ENCODE data around the gene PCNA. TPM values are rescaled to one million over a fixed set of nuclear protein-coding genes. Genes with fewer than 3 reads are reported as not detected.
A peak's percentile ranks its signal among the peaks of the same experiment; 100 is the strongest.

The PCNA gene
- total RNA-seq, 2 donors from 2014 or later: 168 to 169 TPM

GRCh38 chr20:5067877-5068645 lies 51.7 kb downstream of the PCNA start:
- H3K4me1 ChIP-seq (ENCODE audit: control insufficient read depth, insufficient read depth, low read length): no peaks in the 10 kb centered on the region
- no peak overlapping the region for H3K27ac ChIP-seq (ENCODE audit: low read depth, low read length)
- no peaks in the 10 kb centered on the region for H3K36me3 ChIP-seq (ENCODE audit: control insufficient read depth, insufficient read depth, low read length)
- H3K9me3 ChIP-seq (ENCODE audit: control insufficient read depth, low read length): no peaks in the 10 kb centered on the region
- H3K4me3 ChIP-seq (ENCODE audit: low read length): no peak overlapping the region
- no peaks in the 10 kb centered on the region for H3K36me3 Mint-ChIP-seq (ENCODE audit: low read depth)
- peaks cover 7% of the 10 kb centered on the region for H3K4me1 Mint-ChIP-seq
- no peaks in the 10 kb centered on the region for H3K27me3 Mint-ChIP-seq (ENCODE audit: insufficient read depth)
- no peaks in the 10 kb centered on the region for H3K9me3 Mint-ChIP-seq
- no peak overlapping the region for H3K4me3 Mint-ChIP-seq
- no peak for DNase-seq
- WGBS, 2 experiments (ENCODE audit: insufficient coverage in 1 of 2, insufficient read length in 1 of 2): 85 to 93% methylated on average over 6 to 8 of the region's 9 CpGs
- H3K27ac Mint-ChIP-seq: no peak overlapping the region
- H3K27me3 ChIP-seq (ENCODE audit: control insufficient read depth, insufficient read depth, low read length, poor library complexity, severe bottlenecking): no peaks in the 10 kb centered on the region
- no peak for TF ChIP-seq CTCF (conservative IDR thresholded peaks at IDR 0.05)
- H3K9ac ChIP-seq (ENCODE audit: extremely low read depth, low read length, poor library complexity, severe bottlenecking): no peak overlapping the region

GRCh38 chr20:5065879-5066383 lies 53.8 kb downstream of the PCNA start:
- no peak overlapping the region for H3K4me3 Mint-ChIP-seq
- no peaks in the 10 kb centered on the region for H3K9me3 Mint-ChIP-seq
- TF ChIP-seq CTCF (conservative IDR thresholded peaks at IDR 0.05): no peak

GRCh38 chr20:5065166-5065878 lies 54.4 kb downstream of the PCNA start:
- no peaks in the 10 kb centered on the region for H3K4me1 ChIP-seq (ENCODE audit: control insufficient read depth, insufficient read depth, low read length)
- Mint-ChIP-seq H3K9me3 (no peaks in the 10 kb centered on the region), H3K27ac (peak overlapping the region; percentile 66), H3K27me3 (ENCODE audit: insufficient read depth) (no peaks in the 10 kb centered on the region), H3K36me3 (ENCODE audit: low read depth) (no peaks in the 10 kb centered on the region), H3K4me3 (no peak overlapping the region), H3K4me1 (peaks cover 13% of the 10 kb centered on the region)
- 86 to 89% methylated on average over 7 of the region's 7 CpGs for WGBS, 2 experiments (ENCODE audit: insufficient coverage in 1 of 2, insufficient read length in 1 of 2)
- no peak overlapping the region for H3K4me3 ChIP-seq (ENCODE audit: low read length)
- H3K36me3 ChIP-seq (ENCODE audit: control insufficient read depth, insufficient read depth, low read length): no peaks in the 10 kb centered on the region
- no peak overlapping the region for H3K9ac ChIP-seq (ENCODE audit: extremely low read depth, low read length, poor library complexity, severe bottlenecking)
- no peaks in the 10 kb centered on the region for H3K9me3 ChIP-seq (ENCODE audit: control insufficient read depth, low read length)
- H3K27ac ChIP-seq (ENCODE audit: low read depth, low read length): no peak overlapping the region
- TF ChIP-seq CTCF (conservative IDR thresholded peaks at IDR 0.05): peak; percentile 43
- DNase-seq: peak; percentile 72
- no peaks in the 10 kb centered on the region for H3K27me3 ChIP-seq (ENCODE audit: control insufficient read depth, insufficient read depth, low read length, poor library complexity, severe bottlenecking)

More at GRCh38 chr20:5065879-5066383, 53.8 kb downstream of the PCNA start:
- H3K36me3 ChIP-seq (ENCODE audit: control insufficient read depth, insufficient read depth, low read length): no peaks in the 10 kb centered on the region
- Mint-ChIP-seq H3K4me1 (peaks cover 13% of the 10 kb centered on the region), H3K36me3 (ENCODE audit: low read depth) (no peaks in the 10 kb centered on the region), H3K27me3 (ENCODE audit: insufficient read depth) (no peaks in the 10 kb centered on the region), H3K27ac (peak overlapping the region; percentile 52)
- DNase-seq: no peak
- H3K9ac ChIP-seq (ENCODE audit: extremely low read depth, low read length, poor library complexity, severe bottlenecking): no peak overlapping the region
- H3K4me1 ChIP-seq (ENCODE audit: control insufficient read depth, insufficient read depth, low read length): no peaks in the 10 kb centered on the region
- H3K27ac ChIP-seq (ENCODE audit: low read depth, low read length): no peak overlapping the region
- H3K27me3 ChIP-seq (ENCODE audit: control insufficient read depth, insufficient read depth, low read length, poor library complexity, severe bottlenecking): no peaks in the 10 kb centered on the region
- WGBS, 2 experiments (ENCODE audit: insufficient coverage in 1 of 2, insufficient read length in 1 of 2): 92 to 100% methylated on average over 5 to 10 of the region's 10 CpGs
- no peak overlapping the region for H3K4me3 ChIP-seq (ENCODE audit: low read length)
- H3K9me3 ChIP-seq (ENCODE audit: control insufficient read depth, low read length): no peaks in the 10 kb centered on the region

Other genes with a start within 250 kb of the PCNA start
- 10 to 100 TPM; 12.3 to 13.7 TPM for gene SLC23A2, start 118.4 kb downstream of the PCNA start, total RNA-seq
- gene TMEM230, start 6.9 kb downstream of the PCNA start, total RNA-seq: 10 to 100 TPM; 80.3 to 83.3 TPM
- 10 to 100 TPM; 66.8 to 77.1 TPM for gene CDS2, start 7.0 kb upstream of the PCNA start, total RNA-seq
- not detected for gene PROKR2, start 197.0 kb upstream of the PCNA start, total RNA-seq